ENCODE data around the gene RET. TPM values are rescaled to one million over a fixed set of nuclear protein-coding genes. Genes with fewer than 3 reads are reported as not detected.

RET gene
- total RNA-seq = 8.4 TPM
- long read RNA-seq, full-length matches to known transcripts = 4 of 19 reads
- long read RNA-seq, partial matches to known transcripts = 11 of 19 reads
- long read RNA-seq, other reads (novel, unspliced or antisense) = 4 of 19 reads

DNA sequence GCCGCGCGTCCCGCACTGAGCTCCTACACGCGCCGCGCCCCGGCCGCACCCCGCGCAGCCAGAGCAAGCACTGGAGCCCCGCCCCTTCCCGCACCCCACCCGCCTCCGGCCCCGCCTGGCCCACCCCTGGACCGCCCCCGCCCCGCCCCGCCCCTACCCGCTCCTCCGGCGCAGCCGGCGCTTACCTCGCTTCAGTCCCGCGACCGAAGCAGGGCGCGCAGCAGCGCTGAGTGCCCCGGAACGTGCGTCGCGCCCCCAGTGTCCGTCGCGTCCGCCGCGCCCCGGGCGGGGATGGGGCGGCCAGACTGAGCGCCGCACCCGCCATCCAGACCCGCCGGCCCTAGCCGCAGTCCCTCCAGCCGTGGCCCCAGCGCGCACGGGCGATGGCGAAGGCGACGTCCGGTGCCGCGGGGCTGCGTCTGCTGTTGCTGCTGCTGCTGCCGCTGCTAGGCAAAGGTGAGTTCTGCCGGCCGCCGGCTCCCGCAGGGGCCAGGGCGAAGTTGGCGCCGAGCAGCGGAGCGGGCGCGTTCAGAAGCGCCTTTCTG, at the start of gene RET:
RET (plus strand) TSS at position 194 of the 545 bp plus-strand sequence; CDS start at position 384, 190 bp downstream.
- ATAC-seq = peak; percentile 88
- peak; percentile 79 for DNase-seq
- intact Hi-C loops (cut with micrococcal nuclease) = no loop called here

DNA sequence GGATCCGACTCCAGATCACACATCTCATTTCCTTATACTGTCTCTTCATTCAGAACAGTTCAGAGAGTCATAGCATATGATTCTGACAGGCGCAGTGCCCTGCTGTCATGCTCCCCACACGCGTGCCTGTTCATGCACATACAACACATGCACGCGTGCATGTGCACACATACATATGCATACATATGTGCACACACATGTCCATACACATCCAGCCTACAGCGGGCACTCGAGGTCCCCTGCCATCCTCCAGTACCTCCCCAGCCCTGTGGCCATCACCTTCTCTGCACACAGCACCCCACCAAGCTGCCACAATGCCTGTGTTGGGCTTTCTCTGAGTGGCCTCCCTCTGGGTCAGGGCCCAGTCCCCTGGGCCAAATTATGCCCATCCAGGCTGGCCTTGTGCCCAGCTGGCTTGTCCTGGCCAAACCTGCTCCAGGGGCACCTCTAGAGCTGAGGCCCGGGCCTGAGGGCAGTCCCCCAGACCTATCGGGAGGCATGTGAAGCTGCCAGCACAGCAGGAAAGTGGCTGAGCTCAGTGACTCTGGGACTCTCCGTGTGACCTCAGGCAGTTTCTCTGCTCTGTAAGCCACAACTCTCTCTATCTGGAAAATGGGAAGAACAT, 49.4 kb upstream of the RET start:
- DNase-seq (peak; percentile 59), ATAC-seq (peak; percentile 82)
- intact Hi-C loops (cut with micrococcal nuclease) = no loop called here

DNA sequence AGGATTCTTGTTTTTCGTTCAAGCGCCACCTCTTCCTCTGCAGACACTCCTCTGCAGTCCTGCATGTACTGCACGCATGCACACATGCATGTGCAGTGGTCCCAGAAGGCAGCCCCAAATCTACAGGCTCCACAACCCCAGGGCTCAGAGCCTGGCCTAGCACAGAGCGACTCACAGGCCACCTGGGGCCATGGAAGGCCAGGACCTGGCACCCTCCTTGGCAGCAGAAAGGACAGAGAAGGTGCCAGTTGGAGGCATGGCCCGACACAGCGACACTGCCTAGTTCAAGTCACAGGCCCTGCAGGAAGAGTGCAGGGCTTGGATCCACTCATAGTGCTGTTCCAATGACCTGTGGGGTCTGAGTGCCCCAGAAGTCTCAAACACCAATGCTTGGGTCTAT, 48.7 kb upstream of the RET start:
- DNase-seq (no peak), ATAC-seq (no peak)
- intact Hi-C loops (cut with micrococcal nuclease) = no loop called here

DNA sequence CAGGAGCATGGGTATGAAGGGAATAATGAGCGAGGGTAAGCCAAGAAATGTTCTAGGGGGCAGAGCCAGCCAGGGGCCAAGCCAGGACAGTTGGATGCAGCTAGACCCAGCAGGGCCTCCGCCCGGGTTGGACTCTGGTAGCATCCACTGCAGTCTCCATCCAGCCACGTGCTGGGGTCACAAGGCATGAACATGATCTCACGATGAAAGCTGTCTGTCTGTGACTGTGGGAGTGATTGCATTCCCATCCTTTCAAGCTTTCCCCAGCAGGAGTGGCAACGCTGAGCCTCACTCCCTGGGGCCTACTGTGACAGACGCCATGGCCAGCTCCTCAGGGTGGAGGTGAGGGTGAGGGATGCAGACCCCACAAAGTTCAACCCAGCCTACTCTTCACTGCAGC, 47.8 kb upstream of the RET start:
- ATAC-seq (no peak), DNase-seq (no peak)
- intact Hi-C loops (cut with micrococcal nuclease) = no loop called here

DNA sequence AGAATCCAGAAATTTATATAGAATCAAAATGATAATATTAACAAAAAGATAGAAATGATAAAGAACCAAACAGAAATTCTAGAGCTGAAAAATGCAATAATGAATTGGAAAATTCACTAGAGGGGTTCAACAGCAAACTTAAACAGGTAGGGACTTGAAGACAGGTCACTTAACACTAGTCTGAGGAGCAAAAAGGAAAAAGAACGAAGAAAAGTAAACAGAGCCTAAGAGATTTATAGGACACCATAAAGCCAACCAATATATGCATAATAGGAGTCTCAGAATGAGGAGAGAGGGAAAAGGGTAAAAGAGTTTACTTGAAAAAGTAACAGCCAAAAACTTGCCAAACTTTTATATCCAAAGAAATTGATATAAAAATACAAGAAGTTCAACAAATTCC, 44.3 kb upstream of the RET start:
- no peak for DNase-seq
- intact Hi-C loops (cut with micrococcal nuclease) = no loop called here
- ATAC-seq = no peak

DNA sequence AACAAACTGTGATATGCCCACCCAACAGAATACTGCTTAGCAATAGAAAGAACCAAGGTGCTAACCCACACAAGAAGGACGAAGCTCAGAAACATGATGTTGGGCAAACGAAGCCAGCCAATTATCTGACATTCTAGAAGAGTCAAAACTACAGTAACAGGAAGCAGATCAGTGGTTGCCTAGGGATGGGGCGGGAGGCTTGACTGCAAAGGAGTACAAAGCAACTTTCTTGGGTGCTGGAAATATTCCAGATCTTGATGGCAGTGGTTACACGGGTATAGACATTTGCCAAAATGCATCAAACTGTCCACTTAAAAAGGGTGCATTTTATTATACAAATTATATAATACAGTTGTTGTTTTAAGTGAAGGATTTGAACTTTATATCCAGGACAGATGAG, 41.1 kb upstream of the RET start:
- no peak for DNase-seq
- no peak for ATAC-seq

DNA sequence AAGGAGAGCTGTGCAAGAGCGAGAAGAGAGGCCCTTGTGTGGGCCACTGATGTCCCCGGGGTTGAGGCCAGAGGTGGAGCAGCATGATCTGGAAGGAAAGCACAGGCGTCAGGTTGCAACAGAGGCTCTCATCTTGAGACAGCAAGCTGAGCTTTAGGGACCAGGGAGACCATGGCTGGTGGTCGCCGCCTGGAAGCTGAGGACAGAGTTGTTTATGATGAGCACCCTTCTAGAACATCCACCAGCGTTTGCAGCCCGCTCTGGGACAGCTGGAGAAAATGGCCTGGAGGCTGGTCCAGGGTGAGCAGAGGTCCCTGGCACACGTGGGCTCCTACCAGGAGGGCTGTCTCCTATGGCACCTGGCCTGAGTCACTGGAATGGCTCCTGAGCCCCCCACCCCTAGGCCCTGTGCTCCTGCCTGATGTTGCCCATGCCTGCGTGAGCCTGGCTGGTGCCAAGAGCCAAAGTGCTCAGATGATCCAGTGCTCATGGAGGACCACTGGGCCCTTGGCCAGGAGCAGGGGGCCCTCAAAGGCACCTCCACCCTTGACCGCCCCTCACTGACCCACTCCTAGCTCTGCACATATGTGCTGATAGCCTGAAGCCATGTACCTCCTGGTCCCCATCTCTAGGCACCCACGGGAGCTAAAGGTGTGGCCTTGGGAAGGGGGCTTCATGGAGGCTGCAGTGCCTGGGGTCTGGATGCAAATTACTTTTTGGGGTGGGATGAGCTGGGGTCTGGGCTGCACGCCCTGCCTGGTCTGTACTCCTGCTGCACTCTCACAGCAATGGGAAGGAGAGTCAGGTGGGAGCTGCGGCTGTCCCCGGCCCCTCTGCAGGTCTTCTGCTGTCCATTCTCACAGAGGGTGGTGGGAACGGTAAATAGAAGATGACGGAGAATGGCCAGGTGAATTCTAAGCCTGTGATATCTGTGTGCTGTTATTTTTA, 40.1 kb upstream of the RET start:
- ATAC-seq (no peak), DNase-seq (no peak)
- intact Hi-C loops (cut with micrococcal nuclease) = no loop called here

More for the DNA sequence above, 41.1 kb upstream of the RET start:
- intact Hi-C loops (cut with micrococcal nuclease) = no loop called here

DNA sequence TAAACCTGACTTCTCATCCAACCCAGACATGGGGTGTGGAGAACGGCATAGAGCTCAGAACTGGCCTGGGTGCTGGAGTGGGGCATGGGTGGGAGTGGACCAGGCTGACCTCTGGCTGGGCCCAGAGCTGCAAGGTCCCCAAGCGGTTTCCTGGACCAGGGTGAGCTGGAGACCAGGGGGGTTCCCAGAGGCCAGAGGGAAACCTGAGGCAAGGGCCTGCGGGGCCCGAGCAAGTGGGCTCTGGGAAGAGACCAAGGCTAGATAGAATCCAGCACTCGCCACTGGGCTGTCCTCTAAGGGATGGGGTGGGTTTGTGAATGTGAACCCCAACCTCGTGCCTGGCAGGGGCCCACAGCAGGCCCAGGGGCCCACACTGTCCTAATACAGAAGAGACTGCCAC, 39.4 kb upstream of the RET start:
- peak; percentile 17 for ATAC-seq
- intact Hi-C loops (cut with micrococcal nuclease) = no loop called here
- no peak for DNase-seq

DNA sequence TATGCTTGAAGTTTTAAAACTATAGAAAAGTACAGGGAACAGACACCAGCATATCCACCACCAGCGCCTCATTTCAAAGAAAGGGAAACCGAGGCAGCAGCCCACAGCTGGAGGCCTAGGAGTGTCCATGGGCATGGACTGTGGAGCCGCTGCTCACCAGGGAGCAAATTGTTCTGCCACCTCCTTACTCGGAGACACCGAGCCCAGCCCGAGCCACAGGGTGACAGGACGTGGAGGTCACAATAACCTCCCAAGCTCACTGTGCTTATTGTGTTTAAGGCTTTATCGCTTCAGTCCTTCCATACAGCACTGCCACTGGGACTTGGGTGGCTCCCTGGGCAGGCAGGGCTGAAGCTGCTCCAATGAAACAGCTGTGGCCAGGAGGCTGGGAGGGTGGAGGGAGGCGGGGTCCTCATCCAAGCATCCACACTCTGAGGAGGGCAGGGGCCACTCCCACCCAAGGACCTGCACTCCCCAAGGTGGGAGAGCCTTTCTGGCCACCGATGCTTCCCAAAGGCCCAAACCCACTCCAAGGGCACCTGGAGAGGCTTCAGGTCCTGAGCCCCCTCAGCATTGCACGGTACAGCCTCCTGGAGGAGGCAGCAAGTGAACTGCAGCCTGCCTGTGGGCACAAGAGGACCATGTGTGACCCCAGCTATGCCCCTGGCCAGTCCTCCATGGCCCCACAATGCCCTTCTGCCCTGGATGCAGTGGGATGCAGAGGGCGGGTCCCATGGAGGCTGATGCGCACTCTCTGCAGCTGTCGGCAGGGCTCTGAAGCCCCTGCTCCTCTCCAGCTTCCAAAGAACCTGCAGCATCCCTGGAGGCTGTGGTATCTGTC, 38.7 kb upstream of the RET start:
- intact Hi-C loops (cut with micrococcal nuclease) = no loop called here
- ATAC-seq (no peak), DNase-seq (no peak)

DNA sequence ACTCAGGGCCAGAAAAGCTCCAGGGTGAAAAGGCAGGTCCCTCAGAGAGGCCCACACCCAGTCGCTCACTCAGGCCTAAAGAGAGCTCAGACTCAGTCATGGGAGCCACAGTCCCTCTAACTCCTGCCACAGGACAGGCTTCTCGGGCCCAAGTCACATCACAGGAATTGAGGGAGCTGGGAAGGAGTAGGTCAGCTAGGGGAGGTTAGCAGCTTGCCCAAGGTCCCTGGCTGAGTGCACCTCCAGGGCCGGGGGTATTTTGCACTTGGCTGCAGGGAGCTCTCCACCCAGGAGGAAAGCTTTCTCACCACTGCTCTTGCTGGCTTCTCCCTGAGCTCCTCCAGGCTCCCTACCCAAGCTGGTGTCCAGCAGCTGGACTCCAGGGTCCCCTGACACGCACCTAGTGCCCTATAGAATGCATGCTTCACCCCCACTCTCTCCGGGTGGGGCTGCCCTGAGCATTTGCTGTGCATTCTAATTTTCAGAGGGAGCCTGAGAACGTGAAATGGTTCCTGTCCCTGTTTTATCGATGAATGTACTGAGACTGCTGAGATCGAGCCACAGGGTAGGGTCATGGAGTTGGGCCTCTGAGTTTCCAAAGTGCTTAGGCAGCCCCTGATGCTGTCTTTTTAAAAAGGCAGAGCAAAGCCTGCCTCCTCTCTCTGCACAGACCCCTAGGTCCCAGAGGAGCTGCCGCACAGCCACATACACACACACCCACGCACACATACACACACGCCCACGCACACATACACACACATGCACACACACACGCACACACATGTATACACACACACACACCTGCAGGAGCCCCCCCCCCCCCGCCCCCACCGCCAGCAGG, 37.9 kb upstream of the RET start:
- intact Hi-C loops (cut with micrococcal nuclease) = no loop called here
- ATAC-seq (no peak), DNase-seq (no peak)

DNA sequence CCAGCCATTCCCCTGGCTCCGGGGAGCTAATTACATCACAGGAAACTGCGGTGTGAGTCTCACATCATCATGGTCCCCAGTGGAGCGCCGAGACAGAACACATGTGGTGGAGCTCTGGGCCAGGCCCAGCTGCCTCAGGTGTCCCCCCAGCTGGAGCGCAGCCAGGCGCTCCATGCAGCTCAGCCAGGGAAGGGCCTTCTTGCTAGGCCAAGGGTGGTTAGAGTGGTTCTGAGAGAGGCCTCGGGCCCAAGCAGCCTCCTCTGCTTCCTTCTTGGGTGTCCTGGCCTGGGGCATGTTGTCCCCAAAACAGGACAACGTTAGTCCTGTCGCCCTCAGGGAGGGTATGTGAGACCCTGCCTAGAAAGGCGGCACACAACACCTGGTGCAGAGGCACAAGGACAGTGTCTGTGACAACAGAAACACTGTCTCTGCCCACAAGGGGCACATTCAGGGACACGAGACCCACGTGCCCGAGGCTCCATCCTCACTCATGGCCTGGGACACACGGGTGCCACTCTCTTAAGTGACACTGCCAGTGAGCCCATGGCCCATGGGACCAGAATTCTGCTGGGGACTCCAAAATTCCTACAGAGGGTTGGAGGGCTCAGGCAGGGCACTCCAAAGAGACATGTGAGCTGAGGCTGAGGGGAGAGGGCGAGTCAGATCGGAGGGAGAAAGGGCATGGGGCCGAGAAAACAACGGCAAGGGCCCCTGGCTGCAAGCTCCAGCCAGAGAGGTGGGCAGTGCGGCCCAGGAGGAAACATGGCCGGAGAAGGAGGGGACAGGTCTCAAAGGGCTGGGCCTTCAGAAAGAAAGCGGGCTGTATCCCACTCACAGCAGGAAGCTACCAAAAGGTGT, 37.0 kb upstream of the RET start:
- ATAC-seq (peak; percentile 38), DNase-seq (peak; percentile 51)
- intact Hi-C loops (cut with micrococcal nuclease) = no loop called here

DNA sequence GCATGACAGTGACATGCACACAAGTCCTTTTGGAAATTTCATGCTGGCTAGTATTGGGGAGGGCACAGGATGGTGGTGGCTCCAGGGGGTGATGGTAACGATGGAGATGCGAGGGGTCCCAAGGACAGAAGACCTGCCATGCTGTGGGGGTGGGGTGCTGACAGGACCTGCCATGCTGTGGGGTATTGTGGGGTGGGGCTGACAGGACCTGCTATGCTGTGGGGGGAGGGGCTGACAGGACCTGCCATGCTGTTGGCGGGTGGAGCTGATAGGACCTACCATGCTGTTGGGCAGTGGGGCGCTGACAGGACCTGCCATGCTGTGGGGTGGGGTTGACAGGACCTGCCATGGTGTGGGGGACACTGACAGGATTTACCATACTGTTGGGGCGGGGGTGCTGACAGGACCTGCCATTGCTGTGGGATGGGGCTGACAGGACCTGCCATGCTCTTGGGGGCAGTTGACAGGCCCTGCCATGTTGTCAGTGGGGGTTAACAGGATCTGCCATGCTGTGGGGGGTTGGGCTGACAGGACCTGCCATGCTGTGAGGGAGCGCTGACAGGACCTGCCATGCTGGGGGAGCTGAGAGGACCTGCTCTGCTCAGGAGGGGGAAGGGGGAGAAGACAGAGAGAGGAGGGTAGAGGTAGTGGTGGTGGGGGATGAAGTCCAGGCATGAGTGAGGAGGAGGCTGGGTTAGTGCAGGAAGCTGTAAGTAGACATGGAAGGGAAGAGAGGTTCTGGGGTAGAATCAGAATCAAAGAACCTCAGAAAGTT, 36.2 kb upstream of the RET start:
- ATAC-seq (no peak), DNase-seq (peak; percentile 6)
- intact Hi-C loops (cut with micrococcal nuclease) = no loop called here

DNA sequence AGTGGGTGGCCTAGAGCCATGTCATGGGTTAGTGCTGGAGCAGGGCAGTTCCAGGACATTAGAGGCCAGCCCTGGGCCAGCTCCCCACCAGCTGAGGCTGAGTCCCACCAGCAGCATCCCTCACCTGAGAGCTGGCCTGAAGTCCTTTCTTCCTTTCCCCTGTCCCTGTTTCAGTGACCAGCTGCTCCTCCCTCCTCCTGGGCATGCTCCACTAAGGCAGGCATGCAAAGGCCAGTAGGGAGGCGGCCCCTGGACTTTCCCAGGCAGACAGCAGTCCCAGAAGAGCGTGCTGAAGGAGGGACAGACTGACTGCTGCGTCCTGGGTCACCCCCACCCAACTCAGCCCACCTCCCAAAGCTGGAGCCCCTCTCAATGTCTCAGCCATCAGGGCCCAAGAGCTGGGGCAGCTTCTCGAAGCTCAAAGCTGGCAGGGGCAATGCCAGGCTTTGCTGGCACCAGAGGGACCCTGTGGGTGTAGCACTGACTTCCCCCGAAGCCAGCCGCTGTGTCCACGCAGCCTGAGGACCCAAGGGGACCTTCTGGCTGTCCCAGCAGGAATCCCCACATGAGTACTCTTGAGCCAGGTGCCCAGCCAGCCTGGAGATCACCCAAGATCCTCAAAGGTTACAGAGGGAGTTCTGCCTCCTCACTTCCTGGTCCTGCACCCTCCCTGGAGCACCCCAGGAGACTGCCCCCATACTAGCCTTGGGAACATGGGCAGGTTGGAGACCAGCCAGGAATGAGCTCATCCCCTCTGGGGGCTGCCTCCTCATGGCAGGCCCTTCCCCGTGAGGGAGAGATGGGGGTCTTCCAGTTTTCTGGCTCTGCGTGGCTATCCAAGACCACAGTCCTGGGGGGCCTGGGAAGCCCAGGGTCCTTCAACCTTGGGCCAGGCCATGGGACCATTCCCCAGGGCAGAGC, 35.2 kb upstream of the RET start:
- DNase-seq = peak; percentile 18
- ATAC-seq = no peak
- intact Hi-C loops (cut with micrococcal nuclease) = no loop called here

DNA sequence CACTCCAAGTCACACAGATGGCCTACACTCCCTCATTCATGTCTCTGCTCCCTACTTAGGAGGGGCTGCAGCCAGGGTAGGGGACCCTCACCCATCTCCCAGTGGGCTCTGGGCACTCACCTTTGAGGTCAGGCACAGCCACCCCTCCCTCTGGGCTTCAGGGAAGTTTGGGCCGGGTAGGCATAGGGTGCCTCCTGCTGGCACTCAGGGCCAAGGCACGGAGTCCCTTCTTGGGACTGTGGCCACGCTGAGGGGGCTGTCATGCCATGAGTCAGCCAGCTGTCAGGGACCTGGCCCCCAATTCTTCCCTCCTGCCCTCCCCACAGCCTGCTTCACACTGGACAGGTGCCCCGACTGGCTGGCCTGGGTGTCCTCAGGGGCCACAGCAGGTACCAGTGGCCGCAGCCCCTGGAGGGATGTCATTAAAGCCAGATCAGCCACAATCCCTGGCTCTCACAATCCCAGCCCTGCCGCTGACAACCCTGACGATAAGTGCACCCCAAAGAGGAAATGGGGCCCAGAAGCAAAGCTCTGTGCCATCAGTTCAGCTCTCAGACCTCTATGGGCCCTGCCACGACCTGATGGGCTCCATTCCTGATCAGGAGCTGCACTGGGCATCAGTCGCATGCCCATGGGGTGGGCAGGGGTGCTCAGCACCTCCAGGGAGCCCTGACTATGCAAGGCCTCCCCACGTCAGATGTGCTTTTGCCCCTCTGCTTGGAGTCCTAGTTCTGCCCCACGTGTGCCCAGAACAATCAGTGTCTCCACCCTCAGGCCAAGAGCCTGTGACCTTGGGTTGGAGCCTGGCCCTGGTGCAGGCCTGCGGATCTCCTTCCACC, 34.1 kb upstream of the RET start:
- peak; percentile 47 for ATAC-seq
- DNase-seq = peak; percentile 13
- intact Hi-C loops (cut with micrococcal nuclease) = no loop called here

DNA sequence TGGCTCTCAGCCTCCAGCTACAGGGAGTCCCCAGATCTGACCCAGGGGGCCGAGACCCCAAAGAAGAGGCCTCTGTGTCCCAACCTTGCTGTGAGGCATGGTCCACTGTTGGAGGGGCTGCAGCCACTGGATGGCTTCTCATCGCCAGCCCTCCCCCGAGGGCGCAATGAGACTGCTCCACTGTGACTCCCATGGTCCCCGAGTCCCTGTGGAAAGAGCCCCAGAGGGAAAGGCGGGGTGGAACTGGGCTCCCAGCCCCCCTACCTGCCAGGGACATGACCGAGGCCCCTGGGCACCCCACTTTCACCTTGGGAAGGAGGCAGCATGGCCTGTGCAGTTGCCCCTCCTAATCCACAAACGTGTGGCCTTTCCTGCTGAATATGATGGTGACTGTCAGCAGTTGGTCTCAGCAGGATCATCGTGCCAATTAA, 33.5 kb upstream of the RET start:
- DNase-seq (peak; percentile 29), ATAC-seq (no peak)
- intact Hi-C loops (cut with micrococcal nuclease) = no loop called here

All from left ventricle myocardium superior (tissue), 1 donor.